ENCODE measurements around the gene RHOA.
A peak's percentile ranks its signal among the peaks of the same experiment; 100 is the strongest.
"Not testable (repeated sequence)": the region's sequence is repeated elsewhere in the genome, so short reads cannot be mapped to it uniquely, and the experiment has no call there.

Gene RHOA

GRCh38 chr3:49341996-49342395 is 69.8 kb downstream of the RHOA start:
- H3K4me3 ChIP-seq (ENCODE audit: low read length): no peak overlapping the region
- DNase-seq (ENCODE audit: low read depth): no peak
- TF ChIP-seq, protein P1, sequence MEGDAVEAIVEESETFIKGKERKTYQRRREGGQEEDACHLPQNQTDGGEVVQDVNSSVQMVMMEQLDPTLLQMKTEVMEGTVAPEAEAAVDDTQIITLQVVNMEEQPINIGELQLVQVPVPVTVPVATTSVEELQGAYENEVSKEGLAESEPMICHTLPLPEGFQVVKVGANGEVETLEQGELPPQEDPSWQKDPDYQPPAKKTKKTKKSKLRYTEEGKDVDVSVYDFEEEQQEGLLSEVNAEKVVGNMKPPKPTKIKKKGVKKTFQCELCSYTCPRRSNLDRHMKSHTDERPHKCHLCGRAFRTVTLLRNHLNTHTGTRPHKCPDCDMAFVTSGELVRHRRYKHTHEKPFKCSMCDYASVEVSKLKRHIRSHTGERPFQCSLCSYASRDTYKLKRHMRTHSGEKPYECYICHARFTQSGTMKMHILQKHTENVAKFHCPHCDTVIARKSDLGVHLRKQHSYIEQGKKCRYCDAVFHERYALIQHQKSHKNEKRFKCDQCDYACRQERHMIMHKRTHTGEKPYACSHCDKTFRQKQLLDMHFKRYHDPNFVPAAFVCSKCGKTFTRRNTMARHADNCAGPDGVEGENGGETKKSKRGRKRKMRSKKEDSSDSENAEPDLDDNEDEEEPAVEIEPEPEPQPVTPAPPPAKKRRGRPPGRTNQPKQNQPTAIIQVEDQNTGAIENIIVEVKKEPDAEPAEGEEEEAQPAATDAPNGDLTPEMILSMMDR (conservative IDR thresholded peaks at IDR 0.05; ENCODE audit: low read length): no peak

- TF ChIP-seq, protein P1 (conservative IDR thresholded peaks at IDR 0.05; ENCODE audit: low read length): peak; percentile 62
- DNase-seq (ENCODE audit: low read depth): peak; percentile 82
- H3K4me3 ChIP-seq (ENCODE audit: low read length): peak within 1 kb of the TSS; percentile 87
Observed at GRCh38 chr3:49339941-49340800, 71.6 kb downstream of the RHOA start, which contains the start of gene USP4. Gene USP4, minus strand, starts transcription at chr3:49340053. Its CDS starts 29 bp downstream, at chr3:49340024.

DNA sequence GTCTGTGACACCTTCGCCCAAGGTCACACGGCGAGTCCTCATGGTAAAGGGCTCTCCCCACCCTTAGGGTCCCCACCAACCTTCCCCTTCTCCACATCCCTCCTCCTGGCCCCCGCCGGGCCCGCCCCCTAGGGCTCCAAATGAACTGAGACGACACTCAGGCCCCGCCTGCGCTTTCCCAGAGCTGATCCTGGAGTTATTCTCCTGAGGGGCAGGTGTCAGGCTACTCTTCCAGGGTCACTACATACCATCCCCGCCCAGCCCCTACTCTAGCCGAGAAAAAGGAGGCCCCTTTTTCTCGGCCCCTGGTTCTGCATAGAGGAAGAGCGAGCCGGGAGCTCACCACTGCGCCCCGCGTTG is 72.2 kb downstream of the RHOA start:
- peak overlapping the region; percentile 87 for H3K4me3 ChIP-seq (ENCODE audit: low read length)
- TF ChIP-seq, protein P1 (conservative IDR thresholded peaks at IDR 0.05; ENCODE audit: low read length): no peak
- no peak for DNase-seq (ENCODE audit: low read depth)

DNA sequence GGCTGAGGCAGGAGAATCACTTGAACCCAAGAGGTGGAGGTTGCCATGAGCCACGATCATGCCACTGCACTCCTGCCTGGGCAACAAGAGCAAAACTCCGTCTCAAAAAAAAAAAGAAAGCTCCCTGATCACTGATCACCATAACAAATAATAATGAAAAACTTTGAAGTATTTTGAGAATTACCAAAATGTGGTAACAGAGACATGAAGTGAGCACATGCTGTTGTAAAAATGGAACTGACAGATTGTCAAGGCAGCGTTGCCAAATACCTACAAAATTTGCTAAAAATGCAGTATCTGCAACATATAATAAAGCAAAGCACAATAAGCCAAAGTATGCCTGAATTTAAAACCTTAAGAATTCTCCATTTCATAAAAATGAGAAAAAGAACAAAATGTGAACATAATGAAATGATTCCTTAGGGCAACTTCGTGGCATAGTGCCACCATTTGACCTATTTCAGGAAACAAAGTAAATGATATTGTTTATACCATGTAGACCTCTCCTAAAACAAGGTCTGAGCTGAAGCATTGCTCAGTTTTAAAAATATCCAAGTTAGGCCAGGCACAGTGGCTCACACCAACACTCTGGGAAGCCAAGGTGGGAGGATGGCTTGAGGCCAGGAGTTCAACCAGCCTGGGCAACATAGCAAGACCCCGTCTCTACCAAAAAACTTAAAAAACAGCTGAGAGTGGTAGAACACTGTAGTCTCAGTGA is 77.7 kb downstream of the RHOA start:
- TF ChIP-seq, protein P1 (conservative IDR thresholded peaks at IDR 0.05; ENCODE audit: low read length): no peak
- H3K4me3 ChIP-seq (ENCODE audit: low read length): no peak overlapping the region
- DNase-seq (ENCODE audit: low read depth): no peak

GRCh38 chr3:49333091-49333490 is 78.7 kb downstream of the RHOA start:
- DNase-seq (ENCODE audit: low read depth): peak; percentile 51
- TF ChIP-seq, protein P1 (conservative IDR thresholded peaks at IDR 0.05; ENCODE audit: low read length): no peak

GRCh38 chr3:49329186-49329585 is 82.6 kb downstream of the RHOA start:
- TF ChIP-seq, protein P1 (conservative IDR thresholded peaks at IDR 0.05; ENCODE audit: low read length): no peak

More at GRCh38 chr3:49333091-49333490, 78.7 kb downstream of the RHOA start:
- no peak overlapping the region for H3K4me3 ChIP-seq (ENCODE audit: low read length)

GRCh38 chr3:49328350-49328749 is 83.4 kb downstream of the RHOA start:
- H3K4me3 ChIP-seq (ENCODE audit: low read length); DNase-seq (ENCODE audit: low read depth): not testable (repeated sequence)

More at GRCh38 chr3:49329186-49329585, 82.6 kb downstream of the RHOA start:
- H3K4me3 ChIP-seq (ENCODE audit: low read length): no peak overlapping the region
- DNase-seq (ENCODE audit: low read depth): no peak

Measured in AG10803 (cell line).